Astrocyte (in vitro differentiated cells and primary cell): ENCODE results near the gene UTY. TPM values are rescaled to one million over a fixed set of nuclear protein-coding genes. Genes with fewer than 3 reads are reported as not detected.

Source experiments
- DNase-seq: peaks from one replicate; pipeline ENCODE4 v3.0.0-alpha.2; 2010; ENCODE audit warnings: low read depth
- FAIRE-seq: peaks from 2 replicates; lab custom pipeline; 2011; peaks lifted over from hg19 to GRCh38; lab: Jason Lieb, UNC
- H2AFZ ChIP-seq: 2 replicates; pipeline ENCODE4 v1.6.0; 2012; ENCODE audit warnings: low read depth, low read length, inconsistent platforms
- H3K27ac ChIP-seq: 2 replicates; pipeline ENCODE4 v1.5.1; 2011; ENCODE audit warnings: low read depth, low read length, inconsistent platforms
- H3K27me3 ChIP-seq: 2 replicates; pipeline ENCODE4 v1.6.0; 2011; ENCODE audit warnings: low read length, inconsistent platforms; ENCODE audit not compliant: insufficient read depth
- H3K36me3 ChIP-seq: 2 replicates; pipeline ENCODE4 v1.5.1; 2011; ENCODE audit warnings: low read length, inconsistent platforms; ENCODE audit not compliant: insufficient read depth
- H3K4me1 ChIP-seq: 2 replicates; pipeline ENCODE4 v1.5.1; 2011; ENCODE audit warnings: low read length, inconsistent platforms; ENCODE audit not compliant: insufficient read depth
- H3K4me2 ChIP-seq: 2 replicates; pipeline ENCODE4 v1.6.0; 2012; ENCODE audit warnings: low read length, inconsistent platforms
- H3K4me3 ChIP-seq: 2 replicates; pipeline ENCODE4 v1.5.1; 2011; ENCODE audit warnings: low read depth, mild to moderate bottlenecking, low read length, inconsistent platforms; ENCODE audit not compliant: insufficient read depth
- H3K79me2 ChIP-seq: 2 replicates; pipeline ENCODE4 v1.6.0; 2012; ENCODE audit warnings: mild to moderate bottlenecking, low read length, inconsistent platforms; ENCODE audit not compliant: insufficient read depth
- H3K9ac ChIP-seq: 2 replicates; pipeline ENCODE4 v1.6.0; 2012; ENCODE audit warnings: mild to moderate bottlenecking, low read length, inconsistent platforms
- H3K9me3 ChIP-seq: 2 replicates; pipeline ENCODE4 v1.5.1; 2012; ENCODE audit warnings: low read depth, mild to moderate bottlenecking, low read length, inconsistent platforms; ENCODE audit not compliant: insufficient read depth
- H4K20me1 ChIP-seq: 2 replicates; pipeline ENCODE4 v1.6.0; 2012; ENCODE audit warnings: low read length, inconsistent platforms; ENCODE audit not compliant: insufficient read depth
- H3K27ac Mint-ChIP-seq: one replicate; pipeline ENCODE4 v1.8.0; 2021; ENCODE audit warnings: mild to moderate bottlenecking, mixed read lengths; ENCODE audit not compliant: unreplicated experiment
- H3K27me3 Mint-ChIP-seq: one replicate; pipeline ENCODE4 v1.8.0; 2021; ENCODE audit warnings: low read depth, mixed read lengths; ENCODE audit not compliant: unreplicated experiment
- H3K36me3 Mint-ChIP-seq: one replicate; pipeline ENCODE4 v1.8.0; 2021; ENCODE audit warnings: low read depth, mixed read lengths; ENCODE audit not compliant: unreplicated experiment
- H3K4me1 Mint-ChIP-seq: one replicate; pipeline ENCODE4 v1.8.0; 2021; ENCODE audit warnings: low read depth, mixed read lengths; ENCODE audit not compliant: unreplicated experiment
- H3K4me3 Mint-ChIP-seq: one replicate; pipeline ENCODE4 v1.8.0; 2021; ENCODE audit warnings: mild to moderate bottlenecking, moderate library complexity, mixed read lengths; ENCODE audit not compliant: unreplicated experiment
- H3K9me3 Mint-ChIP-seq: one replicate; pipeline ENCODE4 v1.8.0; 2021; ENCODE audit warnings: mild to moderate bottlenecking, mixed read lengths; ENCODE audit not compliant: unreplicated experiment
- CTCF ChIP-seq: IDR thresholded peaks from 2 replicates; pipeline ENCODE4 v1.5.1; 2011; ENCODE audit warnings: low read depth, mild to moderate bottlenecking, inconsistent platforms, low read length, moderate library complexity; ENCODE audit not compliant: insufficient read depth
- EZH2 ChIP-seq: IDR thresholded peaks from 2 replicates; pipeline ENCODE4 v1.6.1; 2012; ENCODE audit warnings: mild to moderate bottlenecking, low read length, inconsistent platforms; ENCODE audit not compliant: insufficient read depth
- total RNA-seq: library from RNA; stranded (reverse); gene quantifications from 2 replicates; pipeline ENCODE4 v1.2.1, GENCODE V29; 2021

The UTY gene
- total RNA-seq, 1 donor from 2014 or later: 14.9 TPM

GRCh38 chrY:13343307-13343946, 136.4 kb downstream of the UTY start:
- H3K4me3 Mint-ChIP-seq: no peak overlapping the region
- H3K36me3 Mint-ChIP-seq: peaks cover 15% of the 10 kb centered on the region
- FAIRE-seq (no peak), DNase-seq (no peak)
- no peaks in the 10 kb centered on the region for H3K36me3 ChIP-seq
- H3K4me2 ChIP-seq: no peak overlapping the region
- no peaks in the 10 kb centered on the region for H3K4me1 ChIP-seq
- H3K9ac ChIP-seq: no peak overlapping the region
- H3K27ac ChIP-seq: no peak overlapping the region
- H3K27me3 ChIP-seq: no peaks in the 10 kb centered on the region
- H3K27ac Mint-ChIP-seq: no peak overlapping the region
- peaks cover 15% of the 10 kb centered on the region for H3K4me1 Mint-ChIP-seq
- H2AFZ ChIP-seq: no peak overlapping the region
- TF ChIP-seq EZH2 (no peak), CTCF (peak; percentile 39)
- H3K9me3 ChIP-seq: no peaks in the 10 kb centered on the region
- no peaks in the 10 kb centered on the region for H4K20me1 ChIP-seq
- H3K79me2 ChIP-seq: no peaks in the 10 kb centered on the region
- H3K9me3 Mint-ChIP-seq: no peaks in the 10 kb centered on the region
- no peaks in the 10 kb centered on the region for H3K27me3 Mint-ChIP-seq
- no peak overlapping the region for H3K4me3 ChIP-seq

- peaks cover 15% of the 10 kb centered on the region for H3K4me1 Mint-ChIP-seq
- Histone ChIP-seq H3K9me3 (no peaks in the 10 kb centered on the region), H3K36me3 (no peaks in the 10 kb centered on the region), H2AFZ (no peak overlapping the region), H3K27ac (no peak overlapping the region), H3K4me1 (no peaks in the 10 kb centered on the region), H3K4me2 (no peak overlapping the region), H4K20me1 (no peaks in the 10 kb centered on the region), H3K79me2 (no peaks in the 10 kb centered on the region), H3K4me3 (no peak overlapping the region), H3K27me3 (no peaks in the 10 kb centered on the region), H3K9ac (no peak overlapping the region)
- H3K9me3 Mint-ChIP-seq: no peaks in the 10 kb centered on the region
- no peak overlapping the region for H3K27ac Mint-ChIP-seq
- TF ChIP-seq CTCF (no peak), EZH2 (no peak)
- H3K36me3 Mint-ChIP-seq: peaks cover 16% of the 10 kb centered on the region
- H3K27me3 Mint-ChIP-seq: no peaks in the 10 kb centered on the region
- FAIRE-seq: no peak
- DNase-seq: no peak
- no peak overlapping the region for H3K4me3 Mint-ChIP-seq
Measured at GRCh38 chrY:13339939-13340338, 139.9 kb downstream of the UTY start.

- TF ChIP-seq EZH2 (no peak), CTCF (no peak)
- no peak overlapping the region for H3K27ac ChIP-seq
- no peak overlapping the region for H3K4me3 Mint-ChIP-seq
- no peak overlapping the region for H3K9ac ChIP-seq
- no peak overlapping the region for H2AFZ ChIP-seq
- H3K9me3 ChIP-seq: no peaks in the 10 kb centered on the region
- no peak overlapping the region for H3K4me2 ChIP-seq
- H3K27me3 ChIP-seq: no peaks in the 10 kb centered on the region
- no peaks in the 10 kb centered on the region for H3K9me3 Mint-ChIP-seq
- no peaks in the 10 kb centered on the region for H3K36me3 ChIP-seq
- H3K27me3 Mint-ChIP-seq: no peaks in the 10 kb centered on the region
- peaks cover 16% of the 10 kb centered on the region for H3K36me3 Mint-ChIP-seq
- no peaks in the 10 kb centered on the region for H3K79me2 ChIP-seq
- H3K4me3 ChIP-seq: no peak overlapping the region
- no peaks in the 10 kb centered on the region for H3K4me1 ChIP-seq
- DNase-seq (no peak), FAIRE-seq (no peak)
- peaks cover 15% of the 10 kb centered on the region for H3K4me1 Mint-ChIP-seq
- no peaks in the 10 kb centered on the region for H4K20me1 ChIP-seq
- H3K27ac Mint-ChIP-seq: no peak overlapping the region
Measured at GRCh38 chrY:13339381-13339780, 140.5 kb downstream of the UTY start.
